Progenitor cell of endocrine pancreas (in vitro differentiated cells): Measurements from ENCODE around the gene MMP27. TPM values are rescaled to one million over a fixed set of nuclear protein-coding genes. Genes with fewer than 3 reads are reported as not detected.
A peak's percentile ranks its signal among the peaks of the same experiment; 100 is the strongest.

Source experiments
- DNase-seq: peaks from one replicate; pipeline ENCODE4 v3.0.0; 2021; ENCODE audit warnings: low spot score; ENCODE audit not compliant: unreplicated experiment
- H3K27ac Mint-ChIP-seq: 2 replicates; pipeline ENCODE4 v1.8.0; 2021; ENCODE audit warnings: mild to moderate bottlenecking, moderate library complexity, mixed read lengths
- H3K27me3 Mint-ChIP-seq: 2 replicates; pipeline ENCODE4 v1.8.0; 2021; ENCODE audit warnings: mixed read lengths
- H3K36me3 Mint-ChIP-seq: 2 replicates; pipeline ENCODE4 v1.8.0; 2022; ENCODE audit warnings: mixed read lengths; ENCODE audit not compliant: insufficient read depth
- H3K4me1 Mint-ChIP-seq: 2 replicates; pipeline ENCODE4 v1.8.0; 2021; ENCODE audit warnings: low read depth, mixed read lengths
- H3K4me3 Mint-ChIP-seq: 2 replicates; pipeline ENCODE4 v1.8.0; 2021; ENCODE audit warnings: low read depth, mild to moderate bottlenecking, moderate library complexity, mixed read lengths
- H3K9me3 Mint-ChIP-seq: 2 replicates; pipeline ENCODE4 v1.8.0; 2021; ENCODE audit warnings: low read depth, mixed read lengths
- total RNA-seq: library from RNA; stranded (reverse); gene quantifications from 2 replicates; pipeline ENCODE4 v1.2.1, GENCODE V29; 2021
- TF ChIP-seq, protein P1 (sequence below): fragments of 200-600 bp; sonication (generic); IDR thresholded peaks from one replicate; pipeline ENCODE4 v1.5.0; 2021; ENCODE audit warnings: antibody characterized with exemption, mild to moderate bottlenecking; ENCODE audit not compliant: unreplicated experiment

Gene MMP27
- total RNA-seq, 1 donor from 2014 or later: not detected

DNA sequence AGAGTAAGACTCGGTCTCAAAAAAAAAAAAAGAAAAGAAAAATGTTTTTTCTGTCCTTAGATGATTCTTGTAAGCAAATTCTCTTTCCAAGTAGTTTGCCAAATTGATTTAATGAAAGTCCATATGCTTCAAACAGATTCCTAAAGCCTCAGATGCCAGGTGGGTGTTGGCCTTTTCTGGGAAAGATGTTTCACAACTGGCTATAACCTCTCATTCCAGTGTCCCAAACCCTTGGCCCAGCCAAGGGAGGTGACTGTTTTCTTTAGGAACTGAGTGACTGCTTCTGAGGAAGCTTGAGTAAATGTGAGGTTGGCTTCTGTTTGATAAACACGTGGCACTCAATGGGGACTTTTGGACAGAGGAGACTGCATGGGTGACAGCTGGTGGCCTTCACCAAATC, 27.5 kb downstream of the MMP27 start:
- H3K36me3 Mint-ChIP-seq: no peaks in the 10 kb centered on the region
- no peak overlapping the region for H3K4me3 Mint-ChIP-seq
- H3K4me1 Mint-ChIP-seq: peaks cover 4% of the 10 kb centered on the region
- H3K27me3 Mint-ChIP-seq: peaks cover 44% of the 10 kb centered on the region
- H3K27ac Mint-ChIP-seq: no peak overlapping the region
- no peaks in the 10 kb centered on the region for H3K9me3 Mint-ChIP-seq
- TF ChIP-seq, protein P1, sequence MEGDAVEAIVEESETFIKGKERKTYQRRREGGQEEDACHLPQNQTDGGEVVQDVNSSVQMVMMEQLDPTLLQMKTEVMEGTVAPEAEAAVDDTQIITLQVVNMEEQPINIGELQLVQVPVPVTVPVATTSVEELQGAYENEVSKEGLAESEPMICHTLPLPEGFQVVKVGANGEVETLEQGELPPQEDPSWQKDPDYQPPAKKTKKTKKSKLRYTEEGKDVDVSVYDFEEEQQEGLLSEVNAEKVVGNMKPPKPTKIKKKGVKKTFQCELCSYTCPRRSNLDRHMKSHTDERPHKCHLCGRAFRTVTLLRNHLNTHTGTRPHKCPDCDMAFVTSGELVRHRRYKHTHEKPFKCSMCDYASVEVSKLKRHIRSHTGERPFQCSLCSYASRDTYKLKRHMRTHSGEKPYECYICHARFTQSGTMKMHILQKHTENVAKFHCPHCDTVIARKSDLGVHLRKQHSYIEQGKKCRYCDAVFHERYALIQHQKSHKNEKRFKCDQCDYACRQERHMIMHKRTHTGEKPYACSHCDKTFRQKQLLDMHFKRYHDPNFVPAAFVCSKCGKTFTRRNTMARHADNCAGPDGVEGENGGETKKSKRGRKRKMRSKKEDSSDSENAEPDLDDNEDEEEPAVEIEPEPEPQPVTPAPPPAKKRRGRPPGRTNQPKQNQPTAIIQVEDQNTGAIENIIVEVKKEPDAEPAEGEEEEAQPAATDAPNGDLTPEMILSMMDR: no peak
- DNase-seq: no peak

DNA sequence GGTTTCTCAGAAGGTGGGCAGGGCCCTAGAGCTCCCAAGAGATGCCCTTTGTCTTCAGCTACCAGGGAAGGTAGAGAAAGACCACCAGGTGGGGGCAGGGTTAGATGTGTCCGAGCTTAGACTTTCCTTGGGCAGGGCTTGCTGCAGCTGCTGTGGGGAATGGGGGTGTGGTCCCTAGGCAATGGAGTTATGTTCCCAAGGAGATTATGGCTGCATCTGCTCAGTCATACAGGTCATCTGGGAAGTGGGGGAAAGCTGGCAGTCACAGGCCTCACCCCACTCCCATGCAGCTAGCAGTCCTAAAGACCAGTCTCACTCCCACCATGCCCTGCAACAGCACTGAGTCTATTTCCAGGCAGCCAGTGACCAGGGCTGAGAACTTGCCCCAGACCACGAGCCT, 29.5 kb downstream of the MMP27 start:
- no peak overlapping the region for H3K4me3 Mint-ChIP-seq
- no peaks in the 10 kb centered on the region for H3K36me3 Mint-ChIP-seq
- H3K27ac Mint-ChIP-seq: no peak overlapping the region
- H3K9me3 Mint-ChIP-seq: no peaks in the 10 kb centered on the region
- H3K27me3 Mint-ChIP-seq: peaks cover 40% of the 10 kb centered on the region
- TF ChIP-seq, protein P1: no peak
- peaks cover 4% of the 10 kb centered on the region for H3K4me1 Mint-ChIP-seq
- no peak for DNase-seq

DNA sequence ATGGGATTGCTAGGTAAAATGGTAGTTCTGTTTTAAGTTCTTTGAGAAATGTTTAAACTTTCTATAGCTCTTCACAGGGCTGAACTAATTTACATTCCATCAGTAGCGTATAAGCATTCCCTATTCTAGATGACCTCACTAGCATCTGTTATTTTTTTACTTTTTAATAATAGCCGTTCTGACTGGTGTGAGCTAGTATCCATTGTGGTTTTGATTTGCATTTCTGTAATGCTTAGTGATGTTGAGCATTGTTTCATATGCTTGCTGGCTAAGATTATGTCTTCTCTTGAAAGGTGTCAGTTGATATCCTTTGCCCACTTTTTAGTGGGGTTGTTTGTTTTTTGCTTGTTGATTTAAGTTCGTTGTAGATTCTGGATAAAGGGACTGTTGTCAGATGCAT, 35.9 kb downstream of the MMP27 start:
- H3K4me3 Mint-ChIP-seq: no peak overlapping the region
- DNase-seq: no peak
- H3K27ac Mint-ChIP-seq: no peak overlapping the region
- peaks cover 11% of the 10 kb centered on the region for H3K27me3 Mint-ChIP-seq
- H3K4me1 Mint-ChIP-seq: peaks cover 6% of the 10 kb centered on the region
- no peaks in the 10 kb centered on the region for H3K36me3 Mint-ChIP-seq
- peaks cover 4% of the 10 kb centered on the region for H3K9me3 Mint-ChIP-seq
- TF ChIP-seq, protein P1: no peak

DNA sequence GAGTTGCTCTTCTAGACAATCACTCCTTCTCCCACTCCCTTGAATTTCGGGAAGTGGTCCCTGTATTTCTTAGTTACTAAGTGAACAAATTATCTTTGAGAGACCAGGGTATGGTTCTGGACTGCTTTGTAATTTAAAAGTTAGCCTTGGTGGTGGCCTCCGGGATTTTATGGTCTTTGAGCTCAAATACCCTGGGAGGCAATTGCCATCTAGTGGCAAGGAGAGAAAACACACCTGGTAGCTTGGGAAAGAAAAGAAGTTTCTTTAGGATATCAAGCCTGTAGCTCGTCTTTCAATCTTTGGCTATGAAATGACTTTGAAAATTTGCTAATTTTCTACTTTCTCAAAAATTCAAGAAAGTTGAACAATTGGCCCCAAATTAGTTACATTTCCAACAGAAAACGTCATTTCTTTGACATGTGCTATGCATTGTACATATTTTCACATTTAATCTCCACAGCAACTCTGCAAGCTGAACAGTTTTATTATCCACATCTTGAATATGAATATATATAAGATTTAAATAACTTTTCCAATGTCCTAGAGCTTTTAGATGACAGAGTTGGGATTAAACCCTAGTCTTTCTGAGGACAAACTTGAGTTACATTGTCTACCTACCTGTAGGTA, 39.1 kb downstream of the MMP27 start:
- Mint-ChIP-seq H3K27ac (no peak overlapping the region), H3K9me3 (peaks cover 4% of the 10 kb centered on the region), H3K36me3 (no peaks in the 10 kb centered on the region), H3K27me3 (peaks cover 14% of the 10 kb centered on the region), H3K4me3 (no peak overlapping the region), H3K4me1 (peaks cover 4% of the 10 kb centered on the region)
- no peak for DNase-seq
- TF ChIP-seq, protein P1: peak; percentile 78

DNA sequence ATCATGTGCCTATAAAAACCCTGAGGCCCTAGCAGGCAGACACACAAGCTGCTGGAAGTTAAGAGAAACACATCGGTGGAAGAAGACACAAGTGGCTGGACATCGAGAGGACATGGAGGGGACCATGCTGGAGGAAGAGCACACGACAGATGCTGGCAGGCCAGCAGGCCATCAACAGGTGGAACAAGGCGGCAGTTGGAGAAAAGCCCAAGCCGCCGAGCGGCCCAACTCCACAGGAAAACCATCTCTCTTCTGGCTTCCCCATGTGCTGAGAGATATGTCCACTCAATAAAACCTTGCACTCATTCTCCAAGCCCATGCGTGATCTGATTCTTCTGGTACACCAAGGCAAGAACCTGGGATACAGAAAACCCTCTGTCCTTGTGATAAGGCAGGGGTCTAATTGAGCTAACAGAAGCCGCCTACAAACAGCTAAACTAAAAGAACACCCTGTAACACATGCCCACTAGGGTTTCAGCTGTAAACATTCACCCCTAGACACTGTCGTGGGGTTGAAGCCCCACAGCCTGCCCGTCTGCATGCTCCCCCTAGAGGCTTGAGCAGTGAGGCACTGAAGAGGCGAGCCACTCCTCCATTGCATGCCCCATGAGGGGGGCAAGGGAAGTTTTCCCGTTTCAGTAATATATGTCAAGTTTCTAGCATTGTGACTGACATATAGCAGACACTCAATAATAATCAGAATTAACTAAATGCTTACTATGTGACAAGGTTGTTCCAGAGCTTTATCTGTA, 41.4 kb downstream of the MMP27 start:
- no peak for DNase-seq
- Mint-ChIP-seq H3K9me3 (no peaks in the 10 kb centered on the region), H3K36me3 (no peaks in the 10 kb centered on the region), H3K27me3 (peaks cover 14% of the 10 kb centered on the region), H3K4me1 (peaks cover 1% of the 10 kb centered on the region), H3K4me3 (no peak overlapping the region), H3K27ac (no peak overlapping the region)
- TF ChIP-seq, protein P1: peak; percentile 19
